Measurements from ENCODE around the gene PRTG. TPM values are rescaled to one million over a fixed set of nuclear protein-coding genes. Genes with fewer than 3 reads are reported as not detected.
A peak's percentile ranks its signal among the peaks of the same experiment; 100 is the strongest.

PRTG gene
- total and polyA plus RNA-seq, 10 of the 15 experiments (the other 5 are each of a cell fraction or from before 2014, with no cell fraction given) = under 0.01 to 0.25 TPM; not detected in 8

DNA sequence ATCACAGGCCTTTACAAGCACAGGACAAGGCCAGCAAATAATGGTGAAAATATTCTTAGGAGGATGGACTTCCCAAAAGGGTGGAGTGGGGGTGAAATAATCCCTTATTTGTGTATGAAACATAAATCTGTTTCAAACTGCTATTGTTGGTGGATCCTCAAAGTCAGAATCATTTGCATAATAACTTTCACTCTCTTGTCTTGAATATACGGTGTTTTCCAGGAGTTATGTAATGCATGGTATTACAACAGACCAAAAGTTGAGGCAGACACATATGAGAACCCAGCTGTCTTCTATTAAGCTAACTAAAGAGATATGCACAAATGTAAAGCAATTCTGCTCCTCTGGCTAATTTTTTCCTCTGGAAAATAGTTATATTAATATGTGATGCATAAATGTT, 57.7 kb downstream of the PRTG start (continued):
- TF ChIP-seq SREBF1 (IDR thresholded peaks at IDR 0.05; ENCODE audit: low read length) = no peak
- peak; percentile 59; the same call in 1 of the 2 replicates for TF ChIP-seq FOXM1 (IDR thresholded peaks at IDR 0.05; ENCODE audit: low read depth, low read length)
- TF ChIP-seq, protein P1, sequence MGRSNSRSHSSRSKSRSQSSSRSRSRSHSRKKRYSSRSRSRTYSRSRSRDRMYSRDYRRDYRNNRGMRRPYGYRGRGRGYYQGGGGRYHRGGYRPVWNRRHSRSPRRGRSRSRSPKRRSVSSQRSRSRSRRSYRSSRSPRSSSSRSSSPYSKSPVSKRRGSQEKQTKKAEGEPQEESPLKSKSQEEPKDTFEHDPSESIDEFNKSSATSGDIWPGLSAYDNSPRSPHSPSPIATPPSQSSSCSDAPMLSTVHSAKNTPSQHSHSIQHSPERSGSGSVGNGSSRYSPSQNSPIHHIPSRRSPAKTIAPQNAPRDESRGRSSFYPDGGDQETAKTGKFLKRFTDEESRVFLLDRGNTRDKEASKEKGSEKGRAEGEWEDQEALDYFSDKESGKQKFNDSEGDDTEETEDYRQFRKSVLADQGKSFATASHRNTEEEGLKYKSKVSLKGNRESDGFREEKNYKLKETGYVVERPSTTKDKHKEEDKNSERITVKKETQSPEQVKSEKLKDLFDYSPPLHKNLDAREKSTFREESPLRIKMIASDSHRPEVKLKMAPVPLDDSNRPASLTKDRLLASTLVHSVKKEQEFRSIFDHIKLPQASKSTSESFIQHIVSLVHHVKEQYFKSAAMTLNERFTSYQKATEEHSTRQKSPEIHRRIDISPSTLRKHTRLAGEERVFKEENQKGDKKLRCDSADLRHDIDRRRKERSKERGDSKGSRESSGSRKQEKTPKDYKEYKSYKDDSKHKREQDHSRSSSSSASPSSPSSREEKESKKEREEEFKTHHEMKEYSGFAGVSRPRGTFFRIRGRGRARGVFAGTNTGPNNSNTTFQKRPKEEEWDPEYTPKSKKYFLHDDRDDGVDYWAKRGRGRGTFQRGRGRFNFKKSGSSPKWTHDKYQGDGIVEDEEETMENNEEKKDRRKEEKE (IDR thresholded peaks at IDR 0.05) = no peak
- TF ChIP-seq TCF12 (IDR thresholded peaks at IDR 0.05; ENCODE audit: low read depth, low read length) = 0 out of 2 replicates have a peak, but pooled peaks have one; percentile 22
- no peak for TF ChIP-seq CBFB (IDR thresholded peaks at IDR 0.05; ENCODE audit: low read depth)
- no peak for TF ChIP-seq SP1 (IDR thresholded peaks at IDR 0.05; ENCODE audit: low read depth, low read length)
- TF ChIP-seq STAT3 (IDR thresholded peaks at IDR 0.05; ENCODE audit: low read depth, low read length) = no peak
- TF ChIP-seq ZNF622 (IDR thresholded peaks at IDR 0.05) = no peak
- TF ChIP-seq RFX5 (IDR thresholded peaks at IDR 0.05; ENCODE audit: low read depth, low read length) = no peak
- TF ChIP-seq EED (IDR thresholded peaks at IDR 0.05; ENCODE audit: low read depth) = no peak
- no peak for TF ChIP-seq MEF2A (IDR thresholded peaks at IDR 0.05; ENCODE audit: insufficient read depth, low read depth, low read length)
- no peak for TF ChIP-seq MEF2B (IDR thresholded peaks at IDR 0.05; ENCODE audit: partially characterized antibody, poor library complexity, severe bottlenecking)
- no peak for TF ChIP-seq MTA3 (IDR thresholded peaks at IDR 0.05; ENCODE audit: borderline replicate concordance, low read length)
- TF ChIP-seq RAD21 (IDR thresholded peaks at IDR 0.05; ENCODE audit: insufficient read depth, low read depth, low read length) = no peak
- no peak for TF ChIP-seq KDM1A (IDR thresholded peaks at IDR 0.05; ENCODE audit: borderline replicate concordance)
- no peak for TF ChIP-seq EZH2 (IDR thresholded peaks at IDR 0.05; ENCODE audit: borderline replicate concordance, control insufficient read depth, low read depth, low read length)
- no peak for TF ChIP-seq RB1 (IDR thresholded peaks at IDR 0.05; ENCODE audit: borderline replicate concordance)
- TF ChIP-seq, protein P2, sequence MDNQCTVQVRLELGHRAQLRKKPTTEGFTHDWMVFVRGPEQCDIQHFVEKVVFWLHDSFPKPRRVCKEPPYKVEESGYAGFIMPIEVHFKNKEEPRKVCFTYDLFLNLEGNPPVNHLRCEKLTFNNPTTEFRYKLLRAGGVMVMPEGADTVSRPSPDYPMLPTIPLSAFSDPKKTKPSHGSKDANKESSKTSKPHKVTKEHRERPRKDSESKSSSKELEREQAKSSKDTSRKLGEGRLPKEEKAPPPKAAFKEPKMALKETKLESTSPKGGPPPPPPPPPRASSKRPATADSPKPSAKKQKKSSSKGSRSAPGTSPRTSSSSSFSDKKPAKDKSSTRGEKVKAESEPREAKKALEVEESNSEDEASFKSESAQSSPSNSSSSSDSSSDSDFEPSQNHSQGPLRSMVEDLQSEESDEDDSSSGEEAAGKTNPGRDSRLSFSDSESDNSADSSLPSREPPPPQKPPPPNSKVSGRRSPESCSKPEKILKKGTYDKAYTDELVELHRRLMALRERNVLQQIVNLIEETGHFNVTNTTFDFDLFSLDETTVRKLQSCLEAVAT (IDR thresholded peaks at IDR 0.05) = no peak
- TF ChIP-seq, protein P3, sequence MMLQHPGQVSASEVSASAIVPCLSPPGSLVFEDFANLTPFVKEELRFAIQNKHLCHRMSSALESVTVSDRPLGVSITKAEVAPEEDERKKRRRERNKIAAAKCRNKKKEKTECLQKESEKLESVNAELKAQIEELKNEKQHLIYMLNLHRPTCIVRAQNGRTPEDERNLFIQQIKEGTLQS (IDR thresholded peaks at IDR 0.05; ENCODE audit: borderline replicate concordance, extremely low read depth, low read depth, low read length) = no peak
- TF ChIP-seq FOS (IDR thresholded peaks at IDR 0.05; ENCODE audit: borderline replicate concordance, extremely low read depth, insufficient read length) = no peak
- no peak for TF ChIP-seq ZZZ3 (IDR thresholded peaks at IDR 0.05; ENCODE audit: control insufficient read depth, insufficient read length, low read depth)
- TF ChIP-seq SIX5 (IDR thresholded peaks at IDR 0.05; ENCODE audit: low read depth, low read length, severe bottlenecking) = no peak
- TF ChIP-seq BMI1 (IDR thresholded peaks at IDR 0.05; ENCODE audit: borderline replicate concordance) = no peak
- TF ChIP-seq BRCA1 (IDR thresholded peaks at IDR 0.05; ENCODE audit: low read depth, low read length) = no peak
- no peak for TF ChIP-seq ZBED1 (IDR thresholded peaks at IDR 0.05; ENCODE audit: borderline replicate concordance)
